Measurements from ENCODE around the gene PPARA.

Gene PPARA

GRCh38 chr22:46122511-46122971, 27.8 kb upstream of the PPARA start:
- H3K4me3 ChIP-seq (ENCODE audit: low read depth, low read length), result no peak overlapping the region
- in situ Hi-C loops (cut with HindIII; ENCODE audit: low sequenced_read_pairs), result no loop called here
- no peak for DNase-seq (ENCODE audit: low read depth, low spot score)
- peak; percentile 90 for TF ChIP-seq CTCF (IDR thresholded peaks at IDR 0.05; ENCODE audit: low read depth, low read length)

- in situ Hi-C loops (cut with HindIII; ENCODE audit: low sequenced_read_pairs), result no loop called here
- DNase-seq (ENCODE audit: low read depth, low spot score), result no peak
These were observed 27.2 kb upstream of the PPARA start for GRCh38 chr22:46122980-46123693.

GRCh38 chr22:46123694-46124382, 26.5 kb upstream of the PPARA start:
- no peak for DNase-seq (ENCODE audit: low read depth, low spot score)
- H3K4me3 ChIP-seq (ENCODE audit: low read depth, low read length), result no peak overlapping the region
- in situ Hi-C loops (cut with HindIII; ENCODE audit: low sequenced_read_pairs), result no loop called here
- no peak for TF ChIP-seq CTCF (IDR thresholded peaks at IDR 0.05; ENCODE audit: low read depth, low read length)

More at GRCh38 chr22:46122980-46123693, 27.2 kb upstream of the PPARA start:
- no peak overlapping the region for H3K4me3 ChIP-seq (ENCODE audit: low read depth, low read length)
- TF ChIP-seq CTCF (IDR thresholded peaks at IDR 0.05; ENCODE audit: low read depth, low read length), result no peak

- in situ Hi-C loops (cut with HindIII; ENCODE audit: low sequenced_read_pairs), result no loop called here
- no peak for TF ChIP-seq CTCF (IDR thresholded peaks at IDR 0.05; ENCODE audit: low read depth, low read length)
- DNase-seq (ENCODE audit: low read depth, low spot score), result no peak
- H3K4me3 ChIP-seq (ENCODE audit: low read depth, low read length), result no peak overlapping the region
These were observed 25.8 kb upstream of the PPARA start for GRCh38 chr22:46124383-46125144.

- no peak for DNase-seq (ENCODE audit: low read depth, low spot score)
- no peak for TF ChIP-seq CTCF (IDR thresholded peaks at IDR 0.05; ENCODE audit: low read depth, low read length)
- no peak overlapping the region for H3K4me3 ChIP-seq (ENCODE audit: low read depth, low read length)
- in situ Hi-C loops (cut with HindIII; ENCODE audit: low sequenced_read_pairs), result no loop called here
These were observed 25.0 kb upstream of the PPARA start for GRCh38 chr22:46125311-46125710.

Measured in astrocyte of the spinal cord (primary cell).